Measurements from ENCODE around the gene ARID3B. TPM values are rescaled to one million over a fixed set of nuclear protein-coding genes. Genes with fewer than 3 reads are reported as not detected.
"Not testable (repeated sequence)": the region's sequence is repeated elsewhere in the genome, so short reads cannot be mapped to it uniquely, and the experiment has no call there.

Gene ARID3B
- total RNA-seq, 1 donor from 2014 or later: 53.6 TPM

DNA sequence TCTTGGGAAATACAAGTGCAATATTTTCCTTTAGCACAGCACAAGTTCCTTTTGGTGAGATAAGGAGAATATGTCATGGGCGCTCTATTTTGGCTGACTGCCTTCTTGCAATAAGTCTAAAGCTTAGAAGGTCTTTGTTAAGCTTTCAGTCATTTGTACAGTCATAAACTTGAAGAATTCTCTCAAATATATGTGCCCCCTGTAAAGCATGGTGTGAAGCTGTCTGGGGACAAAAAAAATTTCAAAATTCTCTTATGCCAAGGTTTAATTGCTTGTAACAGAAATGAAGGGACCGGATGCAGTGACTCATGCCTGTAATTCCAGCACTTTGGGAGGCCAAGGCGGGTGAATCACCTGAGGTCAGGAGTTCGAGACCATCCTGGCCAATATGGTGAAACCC lies 21.7 kb upstream of the ARID3B start:
- Mint-ChIP-seq H3K4me1 (ENCODE audit: low read depth) (peaks cover 4% of the 10 kb centered on the region), H3K27me3 (ENCODE audit: insufficient read depth) (no peaks in the 10 kb centered on the region), H3K9me3 (no peaks in the 10 kb centered on the region), H3K4me3 (no peak overlapping the region), H3K36me3 (ENCODE audit: low read depth) (no peaks in the 10 kb centered on the region), H3K27ac (no peak overlapping the region)
- no peak for DNase-seq (ENCODE audit: low spot score)
- intact Hi-C loops (cut with micrococcal nuclease): loop anchor here (10.0 kb wide), 1 partner anchor 55 kb away; the partner anchor contains the start of gene UBL7

DNA sequence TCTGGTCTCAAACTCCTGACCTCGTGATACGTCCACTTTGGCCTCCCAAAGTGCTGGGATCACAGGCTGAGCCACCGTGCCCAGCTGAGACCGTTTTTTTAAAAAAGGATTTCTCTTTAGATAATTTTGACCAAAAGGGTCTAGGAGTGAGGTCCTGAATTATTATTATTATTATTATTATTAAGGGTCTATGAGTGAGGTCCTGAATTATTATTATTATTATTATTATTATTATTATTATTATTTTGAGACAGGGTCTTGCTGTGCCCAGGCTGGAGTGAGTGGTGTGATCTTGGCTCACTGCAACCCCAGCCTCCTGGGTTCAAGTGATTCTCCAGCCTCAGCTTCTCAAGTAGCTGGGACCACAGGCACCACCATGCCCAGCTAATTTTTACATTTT lies 20.6 kb upstream of the ARID3B start:
- intact Hi-C loops (cut with micrococcal nuclease): no loop called here
- Mint-ChIP-seq H3K27me3 (ENCODE audit: insufficient read depth) (no peaks in the 10 kb centered on the region), H3K36me3 (ENCODE audit: low read depth) (no peaks in the 10 kb centered on the region), H3K4me1 (ENCODE audit: low read depth) (peaks cover 4% of the 10 kb centered on the region), H3K27ac (no peak overlapping the region), H3K9me3 (no peaks in the 10 kb centered on the region), H3K4me3 (no peak overlapping the region)
- DNase-seq (ENCODE audit: low spot score): no peak

DNA sequence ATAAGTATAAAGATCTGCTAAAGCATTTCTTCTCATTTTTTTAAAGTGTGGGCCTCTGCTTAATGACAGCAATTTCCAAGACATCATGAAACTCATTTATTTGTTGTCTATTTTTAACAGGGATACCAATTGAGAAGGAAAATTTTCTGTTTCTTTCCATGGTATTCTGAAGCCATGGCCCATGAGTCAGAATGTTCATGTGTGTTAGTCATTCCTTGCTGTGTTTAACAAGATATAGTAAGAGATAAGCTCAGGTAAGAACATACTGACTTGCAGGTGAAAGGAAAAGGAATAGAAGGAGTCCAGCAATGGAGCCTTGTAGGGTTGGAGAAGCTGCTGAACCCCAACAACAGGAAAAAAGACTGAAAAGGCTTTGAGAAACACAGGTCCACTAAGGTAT lies 17.0 kb upstream of the ARID3B start:
- no peaks in the 10 kb centered on the region for H3K9me3 Mint-ChIP-seq
- intact Hi-C loops (cut with micrococcal nuclease): no loop called here

DNA sequence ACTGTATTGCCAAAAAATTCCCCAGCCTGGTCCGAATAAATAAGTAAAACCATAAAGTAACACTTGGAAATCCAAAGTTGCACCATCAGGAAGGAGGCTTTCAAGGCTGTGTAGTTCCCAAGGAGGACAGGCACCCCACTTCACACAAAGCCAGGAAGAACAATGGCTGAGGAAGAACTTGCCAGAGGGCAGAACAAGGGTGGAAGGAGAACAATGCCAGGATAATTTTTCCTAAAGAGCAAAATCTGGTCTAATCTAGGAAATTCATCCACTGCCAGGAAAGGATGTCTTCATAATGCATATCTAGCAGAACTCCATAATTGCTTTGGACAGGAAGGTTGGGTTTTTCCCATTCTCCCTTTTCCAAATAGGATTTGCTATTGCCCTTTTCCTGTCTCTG lies 15.7 kb upstream of the ARID3B start:
- no peaks in the 10 kb centered on the region for H3K9me3 Mint-ChIP-seq
- no peak overlapping the region for H3K4me3 Mint-ChIP-seq
- no peaks in the 10 kb centered on the region for H3K36me3 Mint-ChIP-seq (ENCODE audit: low read depth)
- no peak for DNase-seq (ENCODE audit: low spot score)
- intact Hi-C loops (cut with micrococcal nuclease): no loop called here
- no peak overlapping the region for H3K27ac Mint-ChIP-seq
- H3K4me1 Mint-ChIP-seq (ENCODE audit: low read depth): peaks cover 4% of the 10 kb centered on the region
- no peaks in the 10 kb centered on the region for H3K27me3 Mint-ChIP-seq (ENCODE audit: insufficient read depth)

More for the DNA sequence above, 17.0 kb upstream of the ARID3B start:
- Mint-ChIP-seq H3K4me1 (ENCODE audit: low read depth) (peaks cover 4% of the 10 kb centered on the region), H3K27me3 (ENCODE audit: insufficient read depth) (no peaks in the 10 kb centered on the region), H3K27ac (no peak overlapping the region), H3K36me3 (ENCODE audit: low read depth) (no peaks in the 10 kb centered on the region), H3K4me3 (no peak overlapping the region)
- DNase-seq (ENCODE audit: low spot score): no peak

DNA sequence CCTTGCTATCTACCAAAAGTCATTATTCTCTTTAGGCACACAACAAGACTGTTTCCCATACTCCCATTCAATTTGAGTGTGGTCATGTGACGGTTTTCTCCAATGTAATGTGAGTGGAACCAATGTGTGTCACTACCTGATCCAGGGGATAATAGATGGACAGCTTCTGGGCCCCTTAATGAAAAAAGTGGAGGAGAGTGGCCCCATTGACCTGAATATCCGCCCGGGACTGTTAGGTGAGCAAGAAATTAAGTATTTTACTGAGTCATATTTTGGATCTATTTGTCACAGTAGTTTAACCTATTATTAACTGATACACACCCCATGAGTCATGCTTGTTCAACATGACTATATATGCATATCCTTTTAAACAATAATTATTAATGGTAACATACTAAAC lies 15.1 kb upstream of the ARID3B start:
- Mint-ChIP-seq H3K36me3 (ENCODE audit: low read depth) (no peaks in the 10 kb centered on the region), H3K27ac (no peak overlapping the region), H3K4me1 (ENCODE audit: low read depth) (peaks cover 5% of the 10 kb centered on the region), H3K27me3 (ENCODE audit: insufficient read depth) (no peaks in the 10 kb centered on the region), H3K9me3 (no peaks in the 10 kb centered on the region), H3K4me3 (no peak overlapping the region)
- no peak for DNase-seq (ENCODE audit: low spot score)
- intact Hi-C loops (cut with micrococcal nuclease): no loop called here

DNA sequence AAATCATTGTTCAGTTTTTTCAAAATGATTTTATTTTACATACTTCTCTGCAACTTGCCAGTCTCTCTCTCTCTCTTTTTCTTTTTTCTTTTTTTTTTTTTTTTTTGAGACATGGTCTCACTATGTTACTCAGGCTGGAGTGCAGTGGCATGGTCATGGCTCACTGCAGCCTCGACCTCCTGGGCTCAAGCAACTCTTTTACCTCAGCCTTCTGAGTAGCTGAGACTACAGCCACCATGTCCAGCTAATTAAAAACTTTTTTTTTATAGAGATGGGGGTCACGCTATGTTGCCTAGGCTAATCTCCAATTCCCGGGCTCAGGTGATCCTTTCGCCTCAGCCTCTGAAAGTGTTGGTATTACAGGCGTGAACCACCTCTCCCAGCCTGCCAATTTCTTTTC lies 12.1 kb upstream of the ARID3B start:
- Mint-ChIP-seq H3K36me3 (ENCODE audit: low read depth) (no peaks in the 10 kb centered on the region), H3K4me1 (ENCODE audit: low read depth) (peaks cover 14% of the 10 kb centered on the region), H3K9me3 (no peaks in the 10 kb centered on the region), H3K27me3 (ENCODE audit: insufficient read depth) (no peaks in the 10 kb centered on the region), H3K4me3 (no peak overlapping the region), H3K27ac (no peak overlapping the region)
- intact Hi-C loops (cut with micrococcal nuclease): no loop called here
- DNase-seq (ENCODE audit: low spot score): no peak

DNA sequence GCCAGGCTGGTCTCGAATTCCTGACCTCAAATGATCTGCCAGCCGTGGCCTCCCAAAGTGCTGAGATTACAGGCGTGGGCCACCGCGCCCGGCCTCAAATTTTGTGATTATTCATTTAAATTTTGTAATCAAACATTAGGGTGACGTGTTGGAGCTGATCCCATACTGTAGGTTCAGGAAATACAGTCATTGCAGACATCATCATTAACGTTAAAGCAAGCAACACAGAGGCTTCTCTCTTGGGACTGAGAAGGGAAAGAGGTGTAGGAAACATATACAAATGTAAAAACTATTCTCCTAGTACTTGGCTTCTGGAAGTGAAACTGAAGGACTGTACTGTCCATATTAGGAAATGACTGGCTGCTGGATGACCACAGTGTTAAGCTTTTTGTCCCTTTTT lies 11.1 kb upstream of the ARID3B start:
- Mint-ChIP-seq H3K27ac (no peak overlapping the region), H3K4me1 (ENCODE audit: low read depth) (peaks cover 10% of the 10 kb centered on the region), H3K4me3 (no peak overlapping the region), H3K27me3 (ENCODE audit: insufficient read depth) (no peaks in the 10 kb centered on the region), H3K9me3 (no peaks in the 10 kb centered on the region), H3K36me3 (ENCODE audit: low read depth) (no peaks in the 10 kb centered on the region)
- intact Hi-C loops (cut with micrococcal nuclease): no loop called here
- DNase-seq (ENCODE audit: low spot score): no peak

DNA sequence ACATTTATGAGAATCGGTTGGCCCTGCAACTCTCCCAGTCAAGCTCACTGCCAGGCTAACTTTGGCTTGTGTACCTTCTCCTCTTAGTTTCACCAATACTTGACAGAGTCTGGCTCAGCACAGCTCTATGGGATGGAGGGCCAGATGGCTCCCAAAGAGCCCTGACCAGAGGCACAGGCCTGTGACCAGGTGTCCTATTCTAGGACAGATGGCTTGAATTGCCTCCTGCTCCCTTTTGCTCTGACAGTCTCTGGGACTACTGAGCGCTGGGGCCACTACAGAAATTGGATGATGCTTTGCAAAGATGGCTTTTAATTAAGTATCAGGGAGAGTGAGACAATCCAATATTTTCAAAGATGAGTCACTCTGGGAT lies 10.3 kb upstream of the ARID3B start:
- Mint-ChIP-seq H3K27me3 (ENCODE audit: insufficient read depth) (no peaks in the 10 kb centered on the region), H3K4me3 (no peak overlapping the region), H3K27ac (no peak overlapping the region), H3K36me3 (ENCODE audit: low read depth) (no peaks in the 10 kb centered on the region), H3K4me1 (ENCODE audit: low read depth) (peaks cover 10% of the 10 kb centered on the region), H3K9me3 (no peaks in the 10 kb centered on the region)
- intact Hi-C loops (cut with micrococcal nuclease): no loop called here
- DNase-seq (ENCODE audit: low spot score): no peak

DNA sequence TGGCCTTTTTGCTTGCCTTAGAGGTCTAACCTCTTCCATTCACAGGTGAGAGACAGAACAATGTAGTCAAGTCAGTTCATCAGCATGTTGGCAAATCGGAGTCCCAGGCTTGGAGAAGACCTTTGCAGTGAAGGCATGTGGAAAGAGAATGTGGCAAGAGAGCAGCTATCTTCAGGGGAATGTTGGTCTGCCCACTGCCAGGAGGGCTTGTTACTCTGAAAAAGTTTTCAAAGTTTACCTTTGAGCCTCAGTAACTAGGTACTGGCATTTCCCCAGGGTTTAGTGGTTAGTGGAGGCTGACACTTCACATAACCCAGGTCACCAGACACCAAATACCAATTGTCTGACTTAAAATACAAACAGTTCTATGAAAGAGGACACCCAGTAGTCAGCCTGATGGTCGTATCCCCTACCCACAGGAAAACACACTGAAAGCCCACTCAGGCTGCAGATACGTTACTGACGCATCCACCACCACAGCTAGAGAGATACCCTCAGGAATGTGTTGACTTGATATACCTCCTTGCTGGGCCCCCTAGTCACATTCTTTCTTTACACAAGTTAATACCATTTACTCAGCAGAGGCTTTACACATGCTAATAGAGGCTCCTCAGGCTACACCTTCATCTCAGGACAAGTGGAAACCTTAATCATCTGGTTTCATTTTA lies 9.7 kb upstream of the ARID3B start:
- intact Hi-C loops (cut with micrococcal nuclease): no loop called here
- H3K27ac Mint-ChIP-seq: no peak overlapping the region
- no peaks in the 10 kb centered on the region for H3K9me3 Mint-ChIP-seq
- H3K4me3 Mint-ChIP-seq: no peak overlapping the region
- H3K4me1 Mint-ChIP-seq (ENCODE audit: low read depth): peaks cover 10% of the 10 kb centered on the region
- H3K27me3 Mint-ChIP-seq (ENCODE audit: insufficient read depth): no peaks in the 10 kb centered on the region
- no peaks in the 10 kb centered on the region for H3K36me3 Mint-ChIP-seq (ENCODE audit: low read depth)
- DNase-seq (ENCODE audit: low spot score): no peak

DNA sequence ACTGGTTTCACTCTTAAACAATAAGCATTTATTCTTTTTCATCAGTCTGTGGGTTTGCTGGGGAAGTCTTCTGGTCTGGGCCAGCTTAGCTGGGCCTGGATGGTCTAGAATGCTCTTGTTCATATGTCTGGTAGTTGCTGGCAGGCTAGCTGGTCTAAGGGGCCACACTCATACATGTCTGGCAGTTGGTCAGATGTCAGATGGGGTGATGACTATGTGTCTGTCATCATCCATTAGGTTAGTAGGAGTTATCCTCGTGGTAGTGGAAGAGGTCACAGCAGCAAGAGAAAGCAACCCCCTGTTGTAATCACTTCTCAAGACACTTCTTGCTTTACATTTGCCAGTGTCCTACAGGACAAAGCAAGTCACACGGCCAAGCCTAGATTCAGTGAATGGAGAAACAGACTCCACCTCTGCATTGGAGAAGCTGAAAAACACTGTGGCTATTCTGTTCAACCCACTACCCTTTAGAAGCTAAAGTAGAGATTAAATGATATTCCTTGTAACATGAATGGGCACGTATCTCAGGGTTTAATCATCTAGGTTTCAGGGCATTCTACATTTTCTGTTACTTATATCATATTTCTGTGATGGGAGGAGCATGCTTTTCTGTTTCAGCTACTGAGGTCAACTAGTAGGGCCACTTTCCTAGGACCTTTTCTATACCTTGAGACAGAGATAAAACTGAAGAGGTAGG lies 5.5 kb upstream of the ARID3B start:
- no peak overlapping the region for H3K27ac Mint-ChIP-seq
- intact Hi-C loops (cut with micrococcal nuclease): no loop called here
- peaks cover 26% of the 10 kb centered on the region for H3K4me1 Mint-ChIP-seq (ENCODE audit: low read depth)
- no peak for DNase-seq (ENCODE audit: low spot score)
- no peaks in the 10 kb centered on the region for H3K27me3 Mint-ChIP-seq (ENCODE audit: insufficient read depth)
- H3K4me3 Mint-ChIP-seq: no peak overlapping the region
- peaks cover 5% of the 10 kb centered on the region for H3K36me3 Mint-ChIP-seq (ENCODE audit: low read depth)
- no peaks in the 10 kb centered on the region for H3K9me3 Mint-ChIP-seq

DNA sequence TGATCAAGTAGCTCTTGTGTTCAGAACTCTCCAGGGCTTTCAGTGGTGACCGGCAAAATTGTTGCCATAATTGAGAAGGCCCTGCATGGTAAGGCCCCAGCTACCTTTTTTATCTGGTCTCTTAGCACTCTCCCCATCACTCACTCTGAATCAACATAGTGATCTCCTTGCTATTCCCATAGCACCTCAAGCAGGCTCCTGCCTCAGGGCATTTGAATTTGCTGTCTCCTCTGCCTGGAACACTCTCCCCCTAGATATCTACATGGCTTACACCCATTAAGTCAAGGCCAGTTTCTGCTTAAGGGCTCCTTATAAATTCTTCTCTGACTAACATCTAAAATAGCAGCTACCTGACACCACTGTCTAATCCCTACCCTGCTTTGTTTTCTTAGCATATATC lies 3.3 kb upstream of the ARID3B start:
- Mint-ChIP-seq H3K4me1 (ENCODE audit: low read depth) (peaks cover 27% of the 10 kb centered on the region), H3K27me3 (ENCODE audit: insufficient read depth) (no peaks in the 10 kb centered on the region), H3K36me3 (ENCODE audit: low read depth) (peaks cover 13% of the 10 kb centered on the region), H3K27ac (no peak overlapping the region), H3K4me3 (no peak overlapping the region), H3K9me3 (no peaks in the 10 kb centered on the region)
- intact Hi-C loops (cut with micrococcal nuclease): no loop called here
- no peak for DNase-seq (ENCODE audit: low spot score)

DNA sequence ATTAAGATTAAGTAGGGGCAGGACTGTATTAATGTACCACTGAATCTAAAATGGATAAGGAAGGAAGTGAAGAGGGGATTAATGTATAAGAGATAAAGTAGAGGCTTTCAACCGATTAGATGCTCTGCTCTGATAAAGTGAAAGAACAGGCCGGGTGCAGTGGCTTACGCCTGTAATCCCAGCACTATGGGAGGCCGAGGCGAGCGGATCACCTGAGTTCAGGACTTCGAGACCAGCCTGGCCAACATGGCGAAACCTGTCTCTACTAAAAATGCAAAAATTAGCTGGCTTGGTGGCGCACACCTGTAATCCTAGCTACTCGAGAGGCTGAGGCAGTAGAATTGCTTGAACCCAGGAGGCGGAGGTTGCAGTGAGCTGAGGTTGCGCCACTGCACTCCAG lies 1.5 kb upstream of the ARID3B start:
- H3K27me3 Mint-ChIP-seq (ENCODE audit: insufficient read depth); DNase-seq (ENCODE audit: low spot score); intact Hi-C loops (cut with micrococcal nuclease); H3K9me3 Mint-ChIP-seq: not testable (repeated sequence)
- peak overlapping the region; percentile 81 for H3K27ac Mint-ChIP-seq
- peak overlapping the region; percentile 74 for H3K4me3 Mint-ChIP-seq
- peaks cover 43% of the 10 kb centered on the region for H3K4me1 Mint-ChIP-seq (ENCODE audit: low read depth)
- peaks cover 22% of the 10 kb centered on the region for H3K36me3 Mint-ChIP-seq (ENCODE audit: low read depth)

DNA sequence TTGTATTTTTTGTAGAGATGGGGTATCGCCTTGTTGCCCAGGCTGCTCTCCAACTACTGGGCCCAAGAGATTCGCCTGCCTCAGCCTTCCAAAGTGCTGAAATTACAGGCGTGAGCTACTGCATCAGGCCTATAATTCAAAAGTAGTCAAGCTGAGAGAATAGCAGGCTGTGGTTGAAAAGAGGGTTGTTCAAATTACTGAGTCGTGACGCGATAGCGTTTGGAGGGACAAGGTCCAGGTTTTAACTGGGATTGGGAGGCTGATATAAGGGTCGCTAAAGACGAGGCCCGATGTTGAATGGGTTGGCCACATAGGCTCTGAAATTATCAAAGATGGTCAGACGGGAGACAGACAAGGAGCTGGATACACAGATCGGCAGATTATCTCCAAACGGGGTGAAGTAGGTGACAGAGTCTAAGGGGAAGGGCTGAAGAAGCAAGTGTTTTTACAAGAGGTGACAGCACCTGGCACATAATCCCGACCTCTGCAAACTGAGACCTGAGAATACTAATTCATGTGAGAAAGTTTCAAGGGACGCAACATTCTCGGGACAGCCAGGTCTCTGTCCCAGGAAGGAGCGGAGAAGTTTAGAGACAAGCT lies 759 bp upstream of the ARID3B start:
- H3K27ac Mint-ChIP-seq: peak overlapping the region; percentile 96
- H3K36me3 Mint-ChIP-seq (ENCODE audit: low read depth): peaks cover 27% of the 10 kb centered on the region
- H3K27me3 Mint-ChIP-seq (ENCODE audit: insufficient read depth): no peaks in the 10 kb centered on the region
- no peak for DNase-seq (ENCODE audit: low spot score)
- intact Hi-C loops (cut with micrococcal nuclease): loop anchor here (1.0 to 5.0 kb wide), 9 partner anchors 27 to 913 kb away; partner anchors contain the start of genes COX5A, MAN2C1, NPTN and PML
- H3K4me3 Mint-ChIP-seq: peak overlapping the region; percentile 94
- no peaks in the 10 kb centered on the region for H3K9me3 Mint-ChIP-seq
- H3K4me1 Mint-ChIP-seq (ENCODE audit: low read depth): peaks cover 49% of the 10 kb centered on the region
